8988T (cell line): Measurements from ENCODE around the gene TAF4.

ENCODE experiments used
- DNase-seq: peaks from one replicate; pipeline ENCODE4 v3.0.0; 2011

The TAF4 gene

DNA sequence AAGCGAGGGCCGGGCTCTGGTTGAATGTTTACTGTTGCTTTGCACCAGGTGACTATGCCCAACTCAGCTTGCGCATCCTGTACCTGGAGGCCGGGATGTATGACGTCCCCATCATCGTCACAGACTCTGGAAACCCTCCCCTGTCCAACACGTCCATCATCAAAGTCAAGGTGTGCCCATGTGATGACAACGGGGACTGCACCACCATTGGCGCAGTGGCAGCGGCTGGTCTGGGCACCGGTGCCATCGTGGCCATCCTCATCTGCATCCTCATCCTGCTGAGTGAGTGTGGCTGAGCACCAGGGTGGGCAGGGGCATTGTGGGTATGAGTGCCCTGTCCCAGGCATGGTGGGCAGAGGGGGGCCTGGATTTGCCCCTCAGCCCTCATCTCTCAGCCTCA lies 136.1 kb downstream of the TAF4 start:
- DNase-seq, result no peak

DNA sequence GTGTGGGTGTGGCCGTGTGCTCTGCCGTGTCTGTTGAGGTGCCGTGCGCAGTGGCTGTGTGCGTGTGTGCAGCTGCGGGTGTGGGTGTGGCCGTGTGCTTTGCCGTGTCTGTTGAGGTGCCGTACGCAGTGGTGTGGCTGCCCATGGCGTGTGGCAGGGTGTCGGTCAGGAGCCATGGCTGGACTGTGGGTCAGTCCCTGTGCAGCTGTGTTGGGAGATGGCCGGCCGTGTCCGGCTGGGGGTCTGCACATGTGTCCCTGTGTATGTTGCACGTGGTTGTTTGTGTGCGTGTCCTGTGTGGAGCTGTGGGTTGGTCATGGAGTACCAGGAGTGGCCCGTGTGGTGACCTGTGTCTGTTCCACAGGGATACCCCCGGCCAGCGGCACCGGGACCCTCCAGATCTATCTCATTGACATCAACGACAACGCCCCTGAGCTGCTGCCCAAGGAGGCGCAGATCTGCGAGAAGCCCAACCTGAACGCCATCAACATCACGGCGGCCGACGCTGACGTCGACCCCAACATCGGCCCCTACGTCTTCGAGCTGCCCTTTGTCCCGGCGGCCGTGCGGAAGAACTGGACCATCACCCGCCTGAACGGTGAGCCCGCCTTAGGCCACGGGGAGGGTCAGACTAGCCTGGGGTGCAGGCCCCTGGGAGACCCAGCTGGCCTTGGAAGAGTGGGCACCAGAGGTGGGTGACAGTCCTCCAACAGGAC lies 137.7 kb downstream of the TAF4 start:
- no peak for DNase-seq

DNA sequence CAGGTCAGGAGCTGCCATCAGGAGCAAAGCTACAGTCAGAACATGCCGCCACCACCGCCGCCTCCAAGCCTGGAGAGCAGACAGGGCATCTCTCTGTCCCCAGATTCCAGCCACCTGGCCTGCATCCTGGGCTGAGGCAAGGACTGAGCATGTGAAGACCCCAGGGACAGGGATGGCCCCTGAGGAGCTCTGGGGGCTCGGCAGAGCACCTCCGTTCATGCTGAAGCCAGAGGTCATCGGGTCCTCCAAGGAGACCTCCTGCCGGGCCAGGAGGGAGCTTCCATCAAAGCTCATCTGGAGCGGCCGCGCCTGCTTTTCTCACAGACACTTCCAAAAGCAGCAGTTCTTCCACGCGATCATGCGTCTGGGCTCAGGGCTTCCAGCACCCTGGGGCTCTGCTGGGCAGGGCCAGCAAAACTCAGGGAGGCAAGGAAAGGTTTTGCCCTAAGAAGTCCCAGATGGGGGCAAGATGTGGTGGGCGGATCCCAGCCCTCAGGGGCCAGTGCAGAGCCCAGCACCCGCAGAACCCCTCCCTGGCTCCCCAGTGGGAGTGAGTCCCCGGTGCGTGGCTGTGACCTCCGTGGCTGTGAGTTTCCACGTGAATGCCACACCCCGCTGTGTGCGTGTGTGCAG lies 138.4 kb downstream of the TAF4 start:
- no peak for DNase-seq

DNA sequence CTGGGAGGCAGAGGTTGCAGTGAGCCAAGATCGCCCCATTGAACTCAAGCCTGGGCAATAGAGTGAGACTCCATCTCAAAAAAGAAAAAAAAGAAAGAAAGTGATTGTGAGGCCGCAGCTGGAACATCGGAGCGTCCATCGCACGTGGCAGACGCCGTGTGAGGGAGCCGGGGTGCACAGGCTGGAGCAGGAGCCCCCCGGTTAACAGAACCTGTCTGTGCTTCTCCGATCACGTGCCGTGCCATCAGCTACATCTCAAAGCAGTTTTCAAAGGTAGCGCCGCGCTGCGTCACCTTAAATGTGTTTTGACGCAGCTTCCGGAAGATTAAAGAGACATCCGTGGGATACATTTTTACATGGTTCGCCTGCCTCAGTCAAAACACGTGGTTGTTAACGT lies 138.9 kb downstream of the TAF4 start:
- DNase-seq, result no peak

DNA sequence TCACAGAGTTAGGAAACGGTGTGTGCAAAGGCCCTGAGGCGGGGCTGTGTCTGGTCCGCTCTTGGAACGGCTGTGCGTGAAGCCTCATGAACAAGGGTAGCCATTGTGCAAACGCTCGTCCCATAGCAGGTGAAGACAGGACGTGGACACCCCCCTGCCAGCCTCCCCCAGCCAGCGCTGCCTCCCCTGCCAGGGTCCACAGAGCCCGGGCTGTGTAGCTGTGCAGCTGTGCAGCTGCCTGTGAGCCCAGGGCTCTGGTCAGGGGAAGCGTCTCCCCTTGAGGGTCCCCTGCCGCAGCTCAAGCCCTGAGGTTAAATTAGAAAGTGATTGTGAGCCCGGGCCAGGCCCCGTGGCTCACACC lies 139.4 kb downstream of the TAF4 start:
- DNase-seq, result no peak

DNA sequence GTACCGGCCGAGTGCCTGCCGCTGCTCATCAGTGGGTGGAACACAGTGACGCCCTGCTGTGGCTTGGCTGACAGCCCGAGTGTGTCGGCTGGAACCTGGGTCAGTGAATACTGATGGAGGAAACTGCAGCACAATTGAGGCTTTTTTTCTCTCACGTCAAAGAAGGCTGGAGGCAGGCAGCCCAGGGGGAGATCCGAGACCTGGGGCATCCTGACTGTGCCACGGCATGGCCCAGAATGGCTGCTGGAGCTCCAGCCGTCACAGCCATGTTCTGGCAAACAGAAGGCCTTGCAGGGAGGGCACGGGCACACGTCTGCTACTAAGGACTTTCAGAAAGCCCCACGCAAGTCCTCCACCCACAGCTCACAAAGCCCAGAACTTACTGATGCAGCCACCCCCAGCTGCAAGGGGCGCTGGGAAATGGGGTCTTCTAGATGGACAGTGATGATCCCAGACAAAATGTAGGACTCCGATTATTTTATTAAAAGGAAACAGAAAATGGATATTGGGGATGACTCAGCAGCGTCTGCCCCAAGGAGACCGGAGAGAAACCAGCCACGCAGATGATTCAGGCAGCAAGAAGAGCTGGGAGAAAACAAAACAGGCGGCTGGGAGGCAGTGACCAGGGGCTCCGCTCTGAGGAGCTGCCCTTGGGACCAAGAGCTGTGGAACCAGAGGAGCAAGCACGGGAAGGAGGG lies 140.0 kb downstream of the TAF4 start:
- DNase-seq, result no peak

DNA sequence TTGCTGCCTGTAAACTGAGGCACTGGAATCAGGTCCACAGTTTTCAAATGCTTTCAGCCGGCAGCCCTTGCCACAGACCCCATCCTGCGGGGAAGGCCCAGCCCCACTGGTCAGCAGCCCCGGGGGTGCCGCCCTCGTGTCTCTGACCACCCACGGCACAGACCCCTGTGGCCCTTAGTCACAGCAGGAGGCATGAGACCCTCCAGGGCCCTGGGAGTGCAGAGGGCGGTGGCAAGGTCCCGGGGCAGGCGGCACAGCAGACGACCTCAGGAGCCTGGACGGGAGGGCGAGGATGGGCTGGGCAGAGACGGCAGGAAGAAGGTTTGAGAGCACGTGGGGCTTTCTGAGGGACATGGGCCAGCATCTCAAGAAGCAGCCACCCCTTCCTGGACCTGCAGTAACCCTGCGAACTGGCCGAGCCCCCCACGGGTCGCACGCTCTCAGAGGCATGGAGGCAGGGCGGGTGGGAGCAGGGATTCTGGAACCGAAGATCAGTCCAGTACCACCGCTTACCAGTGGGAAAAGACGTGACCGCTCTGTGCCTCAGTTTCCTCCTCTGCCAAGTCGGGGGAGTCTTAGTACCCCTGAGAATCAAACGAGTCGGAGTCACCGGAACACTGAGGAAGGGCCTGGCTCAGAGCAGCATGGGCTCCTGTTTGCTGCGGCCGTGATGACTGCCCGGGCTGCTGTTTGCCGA lies 140.7 kb downstream of the TAF4 start:
- no peak for DNase-seq
